Sciatic nerve (tissue), 2 donors: ENCODE data around the gene WTAP. TPM values are rescaled to one million over a fixed set of nuclear protein-coding genes. Genes with fewer than 3 reads are reported as not detected.
"Not testable (repeated sequence)": the region's sequence is repeated elsewhere in the genome, so short reads cannot be mapped to it uniquely, and the experiment has no call there.

ENCODE experiments used
- ATAC-seq: fragments of 200-7000 bp; cut with Tn5 transposase; one replicate; pipeline ENCODE4 v1.9.1; 2020; ENCODE audit warnings: mild to moderate bottlenecking, moderate library complexity
- DNase-seq: peaks from one replicate; pipeline ENCODE4 v3.0.0-alpha.2; 2020; ENCODE audit warnings: low spot score
- intact Hi-C: fragments of 100-400 bp; cut with DNase I; formaldehyde crosslinking; loops from one replicate; pipeline ENCODE4 v1.14.2; 2022
- total RNA-seq: library from RNA; stranded (reverse); fragmentation: NEBNext Ultra II Directional; extraction: Animal tissue kit (Norgen Biotek cat#: 25700); gene quantifications from one replicate; pipeline ENCODE4 v1.2.1, GENCODE V29; 2021
- donor health status: DM: no; HTN: no; CAD: no.
- donor health status: DM: no; HTN: no; CAD: no.

The WTAP gene
- total RNA-seq: 88.0 TPM

DNA sequence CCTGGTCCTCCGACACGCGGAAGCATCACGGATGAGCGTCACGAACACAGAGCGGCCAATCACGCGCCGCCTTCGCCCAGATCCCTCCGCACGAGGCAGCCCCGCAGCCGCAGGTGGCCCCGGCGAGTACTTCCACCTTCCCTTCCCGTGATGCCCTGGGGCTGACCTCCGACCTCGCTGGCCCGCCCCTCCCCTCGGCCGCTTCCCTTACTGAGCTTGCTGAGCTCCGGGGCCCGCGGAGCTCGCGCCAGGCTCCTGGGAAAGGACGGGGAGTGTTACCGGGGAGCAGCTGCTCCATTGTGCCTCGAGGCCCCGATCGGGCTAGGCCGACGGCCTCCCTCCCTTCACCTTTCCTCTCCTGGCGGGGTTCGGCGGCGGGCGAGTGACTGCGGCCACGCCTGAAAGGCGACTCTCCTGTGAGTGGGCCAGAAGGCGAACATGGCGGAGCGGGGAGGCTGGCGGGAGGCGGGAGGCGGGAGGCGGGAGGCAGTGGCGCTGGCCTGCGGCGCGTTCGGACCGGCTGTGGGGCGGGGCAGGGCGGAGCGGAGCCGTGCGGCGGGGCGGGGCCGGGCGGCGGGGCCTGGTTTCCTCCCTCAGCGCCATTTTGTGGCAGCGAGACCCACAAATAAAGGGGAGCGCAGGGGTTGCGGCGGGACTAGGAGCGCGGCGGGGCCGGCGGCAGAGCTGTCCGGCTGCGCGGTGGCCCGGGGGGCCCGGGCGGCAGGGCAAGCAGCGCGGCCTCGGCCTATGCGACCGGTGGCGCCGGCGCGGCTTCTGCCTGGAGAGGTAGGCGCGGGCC, at the start of gene WTAP:
TSS of gene WTAP (plus strand) at position 589 of the 799 bp plus-strand sequence. CDS start 8,760 bp downstream, outside the sequence.
- peak; percentile 97 for ATAC-seq
- intact Hi-C loops: loop anchor here (2.0 kb wide), 1 partner anchor 34 kb away; the partner anchor contains the start of gene SOD2
- peak; percentile 97 for DNase-seq

DNA sequence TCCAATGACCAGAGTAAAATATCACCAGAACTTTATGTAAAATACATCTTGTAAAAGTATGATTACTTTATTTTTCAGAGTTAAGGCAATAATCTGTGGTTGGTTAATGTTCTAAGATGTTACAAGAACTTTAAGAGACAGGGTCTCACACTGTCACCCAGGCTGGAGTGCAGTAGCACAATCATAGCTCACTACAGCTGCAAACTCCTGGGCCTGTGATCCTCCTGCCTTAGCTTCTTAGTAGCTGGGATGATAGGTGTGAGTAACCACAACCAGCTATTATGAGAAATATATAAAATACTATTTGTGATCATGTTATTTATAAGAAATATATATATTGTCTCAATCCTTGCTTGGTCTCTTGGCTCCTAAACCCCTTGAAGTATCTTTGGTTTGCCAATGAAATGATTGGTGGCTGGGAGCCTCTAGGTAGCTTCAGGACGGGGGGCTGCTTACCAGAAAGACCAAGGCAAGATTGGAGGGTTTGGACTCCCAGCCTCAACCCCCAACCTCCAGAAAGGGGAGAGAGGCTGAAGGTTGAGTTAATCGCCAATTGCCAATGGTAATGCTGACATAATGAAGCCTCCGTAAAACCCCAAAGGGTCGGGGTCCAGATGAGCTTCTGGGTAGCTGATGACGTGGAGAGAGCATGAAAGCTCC, 49.7 kb upstream of the WTAP start:
- DNase-seq (no peak), ATAC-seq (no peak)
- intact Hi-C loops: no loop called here

DNA sequence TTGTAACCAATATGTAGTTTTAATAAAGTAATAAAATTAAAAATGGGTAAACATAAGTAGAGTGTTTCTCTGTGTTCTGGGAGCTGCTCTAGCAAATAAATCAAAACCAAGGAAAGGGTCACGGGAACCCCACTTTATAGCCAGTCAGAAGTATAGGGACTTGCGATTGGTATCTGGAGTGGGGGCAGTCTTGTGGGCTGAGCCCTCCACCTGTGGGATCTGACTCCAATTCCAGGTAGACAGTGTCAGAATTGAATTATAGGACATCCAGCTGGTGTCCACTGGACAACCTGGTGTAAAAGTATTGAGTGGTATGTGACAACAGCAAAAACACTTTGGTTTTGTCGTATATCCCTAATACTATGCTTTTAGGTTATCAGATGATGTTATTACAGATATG, 48.7 kb upstream of the WTAP start:
- intact Hi-C loops: no loop called here
- ATAC-seq: no peak
- DNase-seq: no peak

DNA sequence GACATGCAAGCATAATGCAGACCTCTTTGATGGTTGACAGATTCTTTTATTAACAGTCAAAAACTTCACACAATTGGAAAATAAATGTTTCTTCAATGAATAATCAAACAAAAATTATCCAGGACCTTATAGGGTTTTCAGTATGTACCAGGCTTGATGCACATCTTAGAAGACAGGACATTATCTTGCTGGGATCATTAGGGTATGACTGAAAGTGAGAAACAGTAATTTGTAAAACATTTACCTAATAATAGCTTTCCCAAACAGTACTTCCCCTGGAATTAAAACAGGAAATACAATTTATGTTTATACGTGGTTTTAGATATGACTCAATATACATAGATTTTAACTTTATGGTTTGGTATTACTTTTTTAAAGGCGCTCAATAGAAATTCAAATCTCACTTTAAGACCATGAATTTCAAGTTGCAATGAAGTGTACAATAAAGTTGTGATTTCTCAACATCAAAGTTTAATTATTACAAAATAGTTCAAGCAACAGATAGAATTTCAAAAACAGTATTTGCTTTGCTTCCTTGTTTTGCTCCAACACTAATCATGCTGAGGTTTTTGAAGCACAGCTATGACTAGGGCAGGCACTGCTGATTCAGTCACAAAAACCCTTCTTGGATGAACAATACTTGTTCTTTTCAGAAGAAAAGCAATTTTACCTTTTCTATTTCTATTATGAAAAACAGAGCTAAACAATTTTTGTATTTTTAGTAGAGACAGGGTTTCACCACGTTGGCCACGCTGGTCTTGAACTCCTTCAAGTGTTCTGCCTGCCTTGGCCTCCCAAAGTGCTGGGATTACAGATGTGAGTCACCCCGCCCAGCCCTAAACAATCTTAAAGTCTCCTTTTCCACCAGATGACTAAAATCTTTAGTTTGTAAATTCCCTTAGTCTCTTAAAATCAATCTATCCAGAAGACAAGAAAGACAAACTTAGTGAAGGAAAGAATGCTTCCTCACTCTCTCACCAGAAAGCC, 47.9 kb upstream of the WTAP start:
- intact Hi-C loops: no loop called here
- ATAC-seq (no peak), DNase-seq (no peak)

- ATAC-seq: no peak
- intact Hi-C loops: no loop called here
Measured at GRCh38 chr6:159680104-159680503, 47.2 kb upstream of the WTAP start.

DNA sequence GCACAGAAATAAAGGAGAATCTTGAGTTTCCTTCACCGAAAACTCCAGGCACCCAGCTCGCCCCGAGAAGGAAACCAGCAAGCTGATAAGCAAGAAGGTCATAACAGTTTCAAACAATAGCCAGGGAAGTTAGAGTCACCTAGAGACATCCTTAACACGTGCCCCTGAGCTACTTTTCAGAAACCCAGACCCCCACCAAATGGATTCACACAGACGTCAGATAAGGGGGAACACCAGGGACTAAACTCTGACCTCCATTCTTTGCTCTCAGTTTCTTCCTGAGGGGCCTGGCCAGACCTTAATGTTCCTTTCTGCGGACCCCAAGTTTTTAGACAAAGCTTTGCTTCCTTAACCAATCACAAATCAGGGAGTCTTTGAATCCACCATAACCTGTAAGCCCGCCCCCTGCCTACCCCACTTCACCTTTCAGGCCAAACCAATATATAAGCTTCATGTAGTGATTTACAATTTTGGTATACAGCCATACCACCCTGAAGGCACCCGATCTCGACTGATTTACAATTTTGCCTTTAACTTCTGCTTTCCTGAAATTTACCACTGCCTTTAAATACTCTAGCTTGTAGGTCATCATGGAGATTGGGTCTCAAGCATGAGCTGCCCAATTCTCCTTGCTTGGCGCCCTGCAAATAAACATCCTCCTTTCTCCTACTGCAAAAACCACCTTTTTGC, 46.0 kb upstream of the WTAP start:
- intact Hi-C loops: no loop called here
- DNase-seq (no peak), ATAC-seq (no peak)

More at GRCh38 chr6:159680104-159680503, 47.2 kb upstream of the WTAP start:
- no peak for DNase-seq

DNA sequence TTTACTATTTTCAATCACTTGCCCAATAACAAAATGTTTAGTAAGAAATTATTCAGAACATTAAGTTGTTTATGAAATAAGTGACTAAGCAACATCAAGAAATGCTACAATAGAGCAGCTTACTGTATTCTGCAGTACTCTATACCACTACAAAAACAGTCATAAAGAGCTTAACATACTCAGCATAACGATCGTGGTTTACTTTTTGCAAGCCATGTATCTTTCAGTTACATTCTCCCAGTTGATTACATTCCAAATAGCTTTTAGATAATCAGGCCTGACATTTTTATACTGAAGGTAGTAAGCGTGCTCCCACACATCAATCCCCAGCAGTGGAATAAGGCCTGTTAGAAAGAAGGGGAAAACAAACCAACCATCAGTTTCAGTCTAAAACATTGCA, 45.0 kb upstream of the WTAP start:
- no peak for DNase-seq

GRCh38 chr6:159682810-159683209, 44.5 kb upstream of the WTAP start:
- DNase-seq (no peak), ATAC-seq (no peak)
- intact Hi-C loops: no loop called here

More for the DNA sequence above, 45.0 kb upstream of the WTAP start:
- intact Hi-C loops: no loop called here
- ATAC-seq: no peak

DNA sequence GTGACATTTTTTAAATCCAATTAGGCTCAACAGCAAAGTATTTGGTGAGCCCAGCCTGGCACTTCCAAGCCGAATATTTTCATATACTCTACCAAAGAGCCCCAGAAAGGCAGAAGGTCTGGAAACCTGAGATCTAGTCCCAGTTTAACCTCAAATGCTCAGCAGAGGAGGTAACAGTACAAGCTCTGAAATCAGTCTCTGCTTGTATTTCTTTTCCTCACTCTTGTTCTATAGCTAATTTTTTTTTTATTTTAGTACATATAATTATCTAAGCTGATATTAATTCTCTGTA, 43.3 kb upstream of the WTAP start:
- no peak for ATAC-seq
- no peak for DNase-seq
- intact Hi-C loops: no loop called here

GRCh38 chr6:159686040-159686439, 41.3 kb upstream of the WTAP start:
- DNase-seq (no peak), ATAC-seq (no peak)
- intact Hi-C loops: no loop called here

- intact Hi-C loops: no loop called here
- DNase-seq (no peak), ATAC-seq (no peak)
Measured at GRCh38 chr6:159686703-159687102, 40.6 kb upstream of the WTAP start.

DNA sequence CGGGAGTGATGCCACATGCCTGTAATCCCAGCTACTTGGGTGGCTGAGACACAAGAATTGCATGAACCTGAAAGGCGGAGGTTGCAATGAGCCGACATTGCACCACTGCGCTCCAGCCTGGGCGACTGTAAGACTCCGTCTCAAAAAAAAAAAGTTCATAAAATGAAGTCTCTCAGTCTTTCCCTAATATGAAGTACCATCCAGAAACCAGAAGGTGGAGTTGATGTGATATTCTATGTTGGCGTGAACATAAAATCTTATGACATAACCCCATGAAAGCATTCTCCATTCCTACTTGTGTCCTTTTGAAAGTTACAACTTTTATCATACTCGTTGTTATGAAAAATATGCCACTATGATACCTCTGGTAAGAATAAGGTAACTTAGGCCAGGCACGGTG, 40.0 kb upstream of the WTAP start:
- ATAC-seq: no peak
- intact Hi-C loops: no loop called here
- DNase-seq: no peak

DNA sequence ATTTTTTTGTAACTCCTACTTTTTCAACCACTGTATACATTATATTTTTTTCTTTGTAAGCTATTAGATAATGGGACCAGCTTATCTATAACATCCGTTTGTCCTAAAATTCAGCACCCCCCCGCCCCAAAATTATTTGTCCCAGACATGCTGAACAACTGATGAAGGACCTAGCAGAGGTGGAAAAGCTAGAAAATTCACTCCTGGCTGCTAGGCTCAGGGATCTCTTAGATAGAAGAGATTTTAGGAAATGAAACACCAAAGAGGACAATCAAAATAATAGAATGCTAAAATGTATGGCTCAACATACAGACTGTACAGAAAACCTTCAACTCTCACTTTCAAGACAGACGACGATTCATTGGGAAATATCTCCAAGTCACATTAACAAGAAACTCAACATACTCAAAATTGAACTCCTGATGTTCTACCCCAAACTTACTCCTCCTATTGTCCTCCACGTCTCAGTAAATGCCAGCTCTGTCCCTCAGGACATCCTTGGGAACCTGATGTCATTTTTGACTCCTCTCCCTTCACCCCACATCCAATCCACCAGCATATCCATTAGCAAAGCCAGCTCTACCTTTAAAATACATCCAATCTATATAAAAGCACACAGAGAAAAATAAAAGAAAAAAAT, 38.9 kb upstream of the WTAP start:
- ATAC-seq (no peak), DNase-seq (no peak)
- intact Hi-C loops: no loop called here

- DNase-seq: no peak
- intact Hi-C loops: no loop called here
- ATAC-seq: no peak
Measured at GRCh38 chr6:159689001-159689400, 38.3 kb upstream of the WTAP start.

- ATAC-seq, DNase-seq, intact Hi-C loops: not testable (repeated sequence)
Measured at GRCh38 chr6:159690135-159690534, 37.2 kb upstream of the WTAP start.

DNA sequence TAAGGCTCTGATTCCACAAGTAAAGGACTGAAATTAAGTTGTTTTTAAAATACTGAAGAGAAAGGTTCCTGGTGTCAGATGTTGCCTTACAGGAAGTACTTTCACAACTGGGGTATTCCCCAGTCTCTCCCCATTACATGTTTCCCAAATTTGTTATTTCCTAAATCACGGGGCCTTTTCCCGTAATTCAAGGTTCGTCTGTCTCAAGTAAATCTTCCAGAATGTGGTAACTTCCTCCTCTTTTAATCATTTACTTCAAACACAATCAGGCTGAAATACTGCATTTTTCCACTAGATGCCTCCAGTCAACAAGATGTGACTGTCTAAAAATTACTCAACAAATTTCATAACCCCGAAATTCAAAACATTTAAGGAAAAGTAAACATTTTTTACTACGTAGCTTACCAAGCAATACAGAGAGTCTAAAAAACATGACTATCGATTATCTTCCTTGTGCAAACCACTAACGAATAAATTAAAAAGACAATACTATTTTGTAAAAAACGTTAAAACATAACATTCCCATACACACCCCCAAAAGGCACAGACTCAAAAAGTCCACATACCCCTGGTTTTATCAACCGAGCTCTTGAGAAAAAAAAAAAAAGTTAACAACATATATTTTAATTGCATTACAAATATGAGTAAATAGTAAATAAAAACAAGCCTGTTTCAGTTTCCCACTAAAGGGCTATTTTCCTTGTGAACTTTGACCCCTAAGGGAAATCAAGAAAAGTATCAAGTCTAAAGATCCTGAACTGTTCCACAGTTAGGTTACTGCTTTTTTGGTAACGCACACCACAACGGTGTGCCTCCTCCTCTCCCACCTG, 36.0 kb upstream of the WTAP start:
- DNase-seq: no peak
- peak; percentile 41 for ATAC-seq
- intact Hi-C loops: no loop called here

- ATAC-seq: no peak
- DNase-seq: no peak
- intact Hi-C loops: loop anchor here (2.0 kb wide), 1 partner anchor 35 kb away; the partner anchor contains the start of gene WTAP
Measured at GRCh38 chr6:159691963-159692287, 35.4 kb upstream of the WTAP start.
